HG03565 (cell line): ENCODE data around the gene KBTBD13.

Experiments
- ATAC-seq: cut with Tn5 transposase; IDR thresholded peaks from one replicate; pipeline ENCODE4 v1.9.1; 2021; ENCODE audit warnings: mild to moderate bottlenecking, moderate library complexity; ENCODE audit not compliant: unreplicated experiment

KBTBD13 gene

DNA sequence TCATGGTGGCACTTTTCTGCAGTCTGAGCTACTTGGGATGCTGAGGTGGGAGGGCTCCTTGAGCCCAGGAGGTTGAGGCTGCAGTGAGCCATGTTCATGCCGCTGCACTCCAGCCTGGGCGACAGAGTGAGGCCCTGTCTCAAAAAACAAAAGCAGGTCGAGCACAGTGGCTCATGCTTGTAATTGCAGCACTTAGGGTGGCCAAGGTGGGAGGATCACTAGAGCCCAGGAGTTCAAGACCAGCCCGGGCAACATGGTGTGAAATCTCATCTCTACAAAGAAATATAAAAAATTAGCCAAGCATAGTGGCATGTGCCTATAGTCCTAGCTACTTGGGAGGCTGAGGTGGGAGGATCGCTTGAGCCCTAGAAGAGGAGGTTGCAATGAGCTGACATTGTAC lies 28.5 kb downstream of the KBTBD13 start:
- ATAC-seq = no peak

DNA sequence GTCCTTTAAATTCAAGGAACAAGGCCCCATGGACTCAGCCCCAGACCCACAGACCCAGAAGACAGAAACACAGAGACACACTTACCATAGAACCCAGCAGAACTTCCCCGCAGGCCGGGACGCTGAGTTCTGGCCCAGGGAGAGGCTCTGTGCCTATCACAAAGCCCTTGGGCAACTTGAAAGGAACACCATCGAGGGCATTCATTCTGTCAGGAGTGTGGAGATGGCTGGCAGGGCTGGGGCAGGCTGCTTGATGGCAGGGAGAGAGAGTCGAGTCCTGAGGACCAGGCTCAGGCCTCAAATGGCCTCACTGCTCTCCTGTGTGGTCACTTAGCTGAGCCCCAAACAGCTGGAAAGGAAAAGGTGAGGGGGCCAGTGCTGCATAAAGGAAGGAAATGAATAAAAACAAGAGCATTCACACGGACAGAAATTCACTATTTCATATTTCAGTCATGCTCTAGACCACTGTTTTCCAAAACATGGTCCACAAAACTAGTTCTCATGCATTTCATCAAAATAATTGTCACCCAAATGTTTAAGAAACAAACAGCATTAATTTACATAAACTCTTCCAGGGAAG lies 29.6 kb downstream of the KBTBD13 start:
- ATAC-seq = no peak

DNA sequence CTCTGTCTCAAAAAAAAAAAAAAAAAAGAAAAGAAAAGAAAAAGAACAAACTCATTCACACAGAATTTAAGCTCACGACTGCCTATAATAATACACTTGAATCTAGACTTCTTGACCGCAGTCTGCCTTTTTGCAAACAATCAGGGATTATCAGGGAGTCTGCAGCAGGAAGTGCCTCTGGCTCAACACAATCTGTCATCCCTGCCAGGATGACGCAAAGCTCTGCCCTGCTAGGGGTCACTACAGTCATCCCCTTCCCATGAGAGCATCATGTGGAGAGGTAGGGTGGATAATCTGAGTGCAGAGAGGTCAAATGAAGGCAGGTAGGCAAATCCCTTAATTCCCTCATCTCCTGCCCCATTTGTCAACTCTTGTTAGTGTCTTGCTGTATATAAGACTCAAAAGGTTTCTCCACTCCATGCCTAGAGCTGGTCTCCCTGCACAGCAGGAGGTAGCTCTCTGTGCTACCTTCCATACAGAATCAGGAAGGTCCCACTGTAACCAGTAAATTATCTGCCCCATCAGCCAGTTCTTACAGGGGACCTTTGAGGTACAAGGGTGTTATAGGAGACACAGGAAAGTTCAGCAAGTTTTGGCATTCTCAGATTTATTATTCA lies 34.2 kb downstream of the KBTBD13 start:
- ATAC-seq = no peak

DNA sequence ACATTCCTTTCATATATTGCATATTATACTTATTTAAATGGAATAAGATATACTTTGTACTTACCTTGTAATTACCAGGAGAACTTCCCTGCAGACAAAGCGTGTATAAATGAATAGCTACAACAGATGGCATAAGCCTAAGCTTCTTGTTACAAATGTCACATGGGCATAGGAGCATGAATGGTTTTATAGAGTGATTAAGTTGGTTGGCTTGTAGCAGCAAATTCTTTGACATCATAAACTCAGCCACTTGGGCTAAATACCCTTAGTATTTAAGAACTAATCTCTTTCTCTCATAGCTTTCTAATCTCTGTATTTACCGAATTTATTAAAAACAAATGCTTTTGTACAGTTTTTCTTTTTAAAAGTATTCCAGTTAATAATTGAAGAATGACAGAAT lies 38.5 kb downstream of the KBTBD13 start, which contains the start of gene UBAP1L:
Gene UBAP1L (minus strand): TSS at position 115 of the 400 bp plus-strand sequence. CDS start 8,985 bp downstream, outside the sequence.
- ATAC-seq = no peak

DNA sequence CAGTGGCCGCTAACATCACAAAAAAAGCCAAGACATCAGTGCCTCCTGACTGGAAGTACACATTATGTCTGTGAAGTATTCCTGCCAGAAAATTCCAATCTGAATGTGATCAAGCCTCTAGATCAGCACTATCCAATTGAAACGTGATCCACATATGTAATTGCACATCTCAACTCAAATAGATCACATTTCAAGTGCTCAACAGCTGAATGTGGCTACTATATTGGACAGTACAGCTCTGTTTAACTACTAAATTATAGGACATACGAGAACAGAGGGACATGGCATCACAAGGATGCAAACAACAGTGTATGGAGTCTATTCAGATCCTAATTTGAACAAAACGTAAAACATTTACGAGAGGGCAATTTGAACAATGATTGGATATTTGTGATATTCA lies 39.0 kb downstream of the KBTBD13 start:
- ATAC-seq = no peak
